IPS-20b (cell line): ENCODE measurements around the gene PFDN1.
A peak's percentile ranks its signal among the peaks of the same experiment; 100 is the strongest.
"Not testable (repeated sequence)": the region's sequence is repeated elsewhere in the genome, so short reads cannot be mapped to it uniquely, and the experiment has no call there.

Experiments used
- H3K27ac ChIP-seq: one replicate; pipeline ENCODE4 v1.5.1; 2013; ENCODE audit warnings: low read length
- H3K27me3 ChIP-seq: 2 replicates; pipeline ENCODE4 v1.6.1; 2013; ENCODE audit warnings: mild to moderate bottlenecking, low read length, inconsistent platforms; ENCODE audit not compliant: insufficient read depth
- H3K36me3 ChIP-seq: 2 replicates; pipeline ENCODE4 v1.6.1; 2013; ENCODE audit warnings: low read depth, mild to moderate bottlenecking, inconsistent platforms, low read length, moderate library complexity; ENCODE audit not compliant: insufficient read depth
- H3K4me1 ChIP-seq: 2 replicates; pipeline ENCODE4 v1.6.1; 2013; ENCODE audit warnings: mild to moderate bottlenecking, control low read depth, inconsistent platforms, low read length, moderate library complexity; ENCODE audit not compliant: insufficient read depth
- H3K4me3 ChIP-seq: 2 replicates; pipeline ENCODE4 v1.5.1; 2013; ENCODE audit warnings: mild to moderate bottlenecking, low read length, inconsistent platforms
- H3K9ac ChIP-seq: 2 replicates; pipeline ENCODE4 v1.6.1; 2013; ENCODE audit warnings: low read depth, mild to moderate bottlenecking, inconsistent platforms, low read length, moderate library complexity
- H3K9me3 ChIP-seq: 2 replicates; pipeline ENCODE4 v1.6.1; 2013; ENCODE audit warnings: mild to moderate bottlenecking, low read depth, low read length, inconsistent platforms; ENCODE audit not compliant: insufficient read depth

The PFDN1 gene, protein sequence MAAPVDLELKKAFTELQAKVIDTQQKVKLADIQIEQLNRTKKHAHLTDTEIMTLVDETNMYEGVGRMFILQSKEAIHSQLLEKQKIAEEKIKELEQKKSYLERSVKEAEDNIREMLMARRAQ

DNA sequence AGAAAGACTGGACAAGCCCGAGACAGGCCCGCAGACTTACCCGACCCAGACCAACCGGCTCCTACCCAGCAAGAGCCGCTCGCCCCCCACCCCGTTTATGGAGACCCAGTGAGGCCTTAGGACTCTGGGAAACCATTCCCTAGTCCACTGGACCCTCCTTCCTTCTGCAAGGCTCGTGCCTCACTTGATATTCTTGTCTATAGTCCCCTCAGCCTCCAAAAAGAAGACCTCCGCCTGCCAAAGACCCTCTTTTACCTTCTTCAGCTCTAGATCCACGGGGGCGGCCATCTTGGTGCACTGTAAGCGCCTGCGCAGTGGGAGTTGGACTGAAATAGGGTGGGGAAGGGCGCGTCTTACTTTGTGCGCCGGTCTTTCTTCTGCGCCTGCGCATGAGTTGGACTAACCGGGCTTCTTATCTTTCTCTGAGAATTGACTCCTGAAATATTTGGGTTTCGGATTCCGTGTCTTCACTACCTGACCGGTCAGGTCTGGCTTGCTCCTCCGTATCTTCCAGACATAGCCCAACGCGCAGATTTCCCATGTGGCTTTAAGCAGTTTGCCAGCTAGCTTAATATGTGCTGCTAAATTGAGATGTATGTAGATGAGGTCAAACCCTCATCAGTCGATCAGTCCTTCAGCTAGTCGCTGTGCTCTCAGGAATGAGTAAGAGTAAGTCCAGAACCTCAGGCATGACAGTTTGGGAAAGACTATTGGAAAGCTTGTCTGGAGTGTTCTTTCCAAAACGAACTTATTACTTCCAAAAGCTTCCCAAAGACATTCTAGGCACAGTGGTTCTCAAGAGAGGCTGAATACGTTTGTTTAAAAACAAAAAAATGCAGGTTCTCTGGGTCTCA lies at the start of gene PFDN1:
TSS of gene PFDN1 (minus strand) at position 316 of the 854 bp plus-strand sequence. CDS start at position 288, 28 bp downstream.
- H3K4me1 ChIP-seq = peaks cover 6% of the 10 kb centered on the region
- H3K36me3 ChIP-seq = peaks cover 20% of the 10 kb centered on the region
- H3K4me3 ChIP-seq = peak within 1 kb of the TSS; percentile 99
- peak within 1 kb of the TSS; percentile 94 for H3K9ac ChIP-seq
- no peaks in the 10 kb centered on the region for H3K9me3 ChIP-seq
- H3K27ac ChIP-seq = peak within 1 kb of the TSS; percentile 17
- no peaks in the 10 kb centered on the region for H3K27me3 ChIP-seq

DNA sequence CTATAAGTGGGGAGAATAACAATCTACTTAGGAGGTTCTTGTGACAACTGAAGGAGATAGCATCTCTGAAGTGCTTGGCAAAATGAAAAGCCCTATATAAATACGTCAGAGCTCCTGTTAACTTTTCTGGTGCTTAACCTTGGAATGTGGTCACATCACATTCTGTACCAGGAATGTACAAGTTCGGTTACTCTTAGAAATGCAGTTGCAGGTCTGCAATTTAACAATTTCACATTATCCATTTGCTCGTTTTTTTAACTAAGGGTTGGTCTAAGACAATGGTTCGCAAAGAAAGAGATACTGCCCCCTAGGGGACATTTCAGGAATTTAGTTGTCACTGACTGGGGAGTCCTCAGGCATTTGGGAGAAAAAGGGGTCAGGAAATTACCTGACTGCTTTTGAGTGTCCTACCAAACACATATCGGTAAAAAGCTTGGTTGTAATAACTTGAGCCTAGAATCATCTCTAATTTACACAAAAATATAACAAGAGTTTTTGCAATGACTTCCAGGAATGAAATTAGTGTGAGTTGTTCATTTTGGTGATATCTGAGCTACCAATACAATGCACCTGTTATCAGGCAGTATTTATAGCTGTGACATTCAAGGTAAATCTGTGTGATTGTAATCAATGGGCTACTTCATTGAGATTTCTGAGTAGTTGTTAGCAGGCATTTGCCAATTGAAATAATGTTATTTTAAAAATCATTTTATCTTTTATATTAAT lies 48.9 kb upstream of the PFDN1 start:
- Histone ChIP-seq H3K9ac (no peak overlapping the region), H3K27ac (no peak overlapping the region), H3K27me3 (peaks cover 3% of the 10 kb centered on the region; the same call in 1 of the 2 replicates), H3K4me1 (peaks cover 4% of the 10 kb centered on the region; the same call in 1 of the 2 replicates), H3K4me3 (no peak overlapping the region), H3K36me3 (no peaks in the 10 kb centered on the region), H3K9me3 (no peaks in the 10 kb centered on the region)

- Histone ChIP-seq H3K4me1 (peaks cover 13% of the 10 kb centered on the region; the same call in 1 of the 2 replicates), H3K27ac (no peak overlapping the region), H3K9ac (no peak overlapping the region), H3K36me3 (no peaks in the 10 kb centered on the region), H3K4me3 (no peak overlapping the region), H3K27me3 (peaks cover 18% of the 10 kb centered on the region), H3K9me3 (no peaks in the 10 kb centered on the region)
Observed at GRCh38 chr5:140349244-140349643, 46.3 kb upstream of the PFDN1 start.

GRCh38 chr5:140348104-140348503 lies 45.2 kb upstream of the PFDN1 start:
- H3K9ac ChIP-seq = no peak overlapping the region
- no peaks in the 10 kb centered on the region for H3K9me3 ChIP-seq
- no peaks in the 10 kb centered on the region for H3K36me3 ChIP-seq
- peaks cover 13% of the 10 kb centered on the region; the same call in 1 of the 2 replicates for H3K4me1 ChIP-seq
- no peak overlapping the region for H3K27ac ChIP-seq
- no peak overlapping the region for H3K4me3 ChIP-seq
- H3K27me3 ChIP-seq = peaks cover 21% of the 10 kb centered on the region

DNA sequence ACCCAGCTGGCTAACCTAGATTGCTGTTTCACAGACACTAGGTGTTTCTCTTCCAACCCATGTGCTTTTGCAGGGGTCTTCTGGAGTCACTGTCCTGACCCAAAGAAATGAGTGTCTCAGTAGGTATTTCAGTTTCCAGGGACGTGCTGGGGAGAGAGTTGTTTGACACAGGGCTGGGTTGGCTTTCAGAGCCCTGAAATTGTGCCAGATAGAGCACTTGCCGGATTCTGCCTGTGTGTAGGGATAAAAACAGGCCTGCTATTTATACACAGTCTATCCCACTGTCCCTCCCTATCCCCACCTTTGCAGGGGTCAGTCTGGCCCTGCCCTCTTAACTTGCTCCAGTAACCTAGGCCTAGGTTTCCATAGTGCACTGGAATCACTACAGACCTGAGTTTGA lies 44.5 kb upstream of the PFDN1 start:
- peaks cover 21% of the 10 kb centered on the region for H3K27me3 ChIP-seq
- H3K4me3 ChIP-seq = peak overlapping the region; percentile 71; the same call in 1 of the 2 replicates
- no peaks in the 10 kb centered on the region for H3K36me3 ChIP-seq
- peaks cover 13% of the 10 kb centered on the region; the same call in 1 of the 2 replicates for H3K4me1 ChIP-seq
- H3K9me3 ChIP-seq = no peaks in the 10 kb centered on the region
- H3K9ac ChIP-seq = no peak overlapping the region
- no peak overlapping the region for H3K27ac ChIP-seq

GRCh38 chr5:140346348-140347221 lies 43.7 kb upstream of the PFDN1 start, which contains the start of gene HBEGF:
Gene HBEGF (minus strand): TSS chr5:140346603. CDS start chr5:140346328, 275 bp downstream.
- Histone ChIP-seq H3K36me3 (no peaks in the 10 kb centered on the region), H3K4me1 (peaks cover 13% of the 10 kb centered on the region; the same call in 1 of the 2 replicates), H3K9ac (peak within 1 kb of the TSS; percentile 60; the same call in 1 of the 2 replicates), H3K27me3 (peaks cover 21% of the 10 kb centered on the region), H3K9me3 (no peaks in the 10 kb centered on the region), H3K4me3 (peak within 1 kb of the TSS; percentile 71), H3K27ac (no peak within 1 kb of the TSS)

DNA sequence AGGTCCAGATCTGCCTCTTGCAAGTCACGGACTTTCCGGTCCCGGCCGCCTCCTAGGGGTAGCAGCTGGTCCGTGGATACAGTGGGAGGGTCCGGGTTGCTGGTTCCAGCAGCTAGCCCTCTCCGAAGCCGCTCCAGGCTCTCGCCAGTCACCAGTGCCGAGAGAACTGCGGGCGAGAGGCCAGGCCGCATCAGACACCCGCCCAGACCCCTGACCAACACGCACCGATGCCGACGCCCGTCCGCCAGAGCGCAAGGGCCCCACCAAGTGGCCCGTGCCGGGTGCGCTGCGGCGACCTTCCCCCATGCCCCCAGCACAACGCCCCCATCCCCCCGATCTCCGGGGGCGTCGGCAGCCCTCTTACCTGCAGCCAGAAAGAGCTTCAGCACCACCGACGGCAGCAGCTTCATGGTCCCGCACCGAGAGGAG lies 43.0 kb upstream of the PFDN1 start:
- H3K27me3 ChIP-seq = peaks cover 21% of the 10 kb centered on the region
- H3K9ac ChIP-seq = peak overlapping the region; percentile 60; the same call in 1 of the 2 replicates
- peak overlapping the region; percentile 71 for H3K4me3 ChIP-seq
- no peaks in the 10 kb centered on the region for H3K36me3 ChIP-seq
- H3K9me3 ChIP-seq = no peaks in the 10 kb centered on the region
- peaks cover 13% of the 10 kb centered on the region; the same call in 1 of the 2 replicates for H3K4me1 ChIP-seq
- no peak overlapping the region for H3K27ac ChIP-seq

DNA sequence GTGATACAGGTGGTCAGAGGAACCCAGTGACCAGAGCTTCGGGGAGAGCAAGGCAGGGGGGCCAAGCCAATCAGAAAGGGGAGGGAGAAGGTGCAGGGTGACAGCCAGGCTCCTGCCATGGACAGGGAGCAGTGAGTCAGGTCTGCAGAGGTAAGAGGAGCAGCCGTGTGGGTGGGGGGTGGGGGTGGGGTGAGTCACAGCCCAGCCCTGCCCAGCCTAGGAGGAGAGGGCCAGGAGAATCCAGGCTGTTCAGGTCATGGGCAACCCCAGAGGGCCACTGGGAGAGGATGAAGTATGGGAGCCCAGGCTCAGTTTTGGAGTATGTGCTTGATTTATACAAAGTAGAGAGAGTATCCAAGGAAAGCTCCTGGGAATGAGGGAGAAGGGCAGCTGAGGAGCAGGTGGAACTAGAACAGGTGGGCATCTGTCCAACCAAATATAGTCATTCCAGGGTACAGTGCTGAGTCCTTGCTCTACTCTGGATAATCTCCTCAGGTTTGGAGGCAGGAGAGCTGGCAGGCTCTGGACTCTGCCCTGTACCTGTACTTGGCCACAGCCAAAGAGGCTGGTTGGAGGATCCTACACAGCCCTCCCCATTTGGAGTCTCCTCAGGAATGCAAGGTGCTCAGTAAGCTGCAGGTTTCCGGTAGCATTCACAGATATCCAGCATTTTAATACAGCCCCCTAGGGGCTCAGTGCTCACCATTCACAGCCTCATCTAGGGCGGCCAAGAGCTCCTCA lies 42.0 kb upstream of the PFDN1 start:
- H3K27me3 ChIP-seq = peaks cover 21% of the 10 kb centered on the region
- no peaks in the 10 kb centered on the region for H3K9me3 ChIP-seq
- H3K4me1 ChIP-seq = peaks cover 13% of the 10 kb centered on the region; the same call in 1 of the 2 replicates
- no peak overlapping the region for H3K27ac ChIP-seq
- 0 out of 2 replicates have a peak overlapping the region, but pooled peaks have one; percentile 71 for H3K4me3 ChIP-seq
- H3K36me3 ChIP-seq = no peaks in the 10 kb centered on the region
- no peak overlapping the region for H3K9ac ChIP-seq

DNA sequence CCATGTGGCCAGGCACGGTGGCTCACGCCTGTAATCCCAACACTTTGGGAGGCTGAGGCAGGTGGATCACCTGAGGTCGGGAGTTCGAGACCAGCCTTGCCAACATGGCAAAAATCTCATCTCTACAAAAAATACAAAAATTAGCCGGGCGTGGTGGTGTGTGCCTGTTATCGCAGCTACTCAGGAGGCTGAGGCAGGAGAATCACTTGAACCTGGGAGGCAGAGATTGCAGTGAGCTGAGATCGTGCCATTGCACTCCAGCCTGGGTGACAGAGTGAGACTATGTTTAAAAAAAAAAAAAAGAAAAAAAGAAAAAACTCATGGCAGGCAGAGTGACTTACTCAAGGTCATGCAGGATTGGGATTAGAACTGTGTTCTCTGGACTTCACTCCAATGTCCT lies 40.9 kb upstream of the PFDN1 start:
- not testable (repeated sequence) for H3K27ac ChIP-seq, H3K36me3 ChIP-seq, H3K9me3 ChIP-seq, H3K9ac ChIP-seq, H3K4me3 ChIP-seq
- Histone ChIP-seq H3K4me1 (peaks cover 13% of the 10 kb centered on the region; the same call in 1 of the 2 replicates), H3K27me3 (peaks cover 21% of the 10 kb centered on the region)

DNA sequence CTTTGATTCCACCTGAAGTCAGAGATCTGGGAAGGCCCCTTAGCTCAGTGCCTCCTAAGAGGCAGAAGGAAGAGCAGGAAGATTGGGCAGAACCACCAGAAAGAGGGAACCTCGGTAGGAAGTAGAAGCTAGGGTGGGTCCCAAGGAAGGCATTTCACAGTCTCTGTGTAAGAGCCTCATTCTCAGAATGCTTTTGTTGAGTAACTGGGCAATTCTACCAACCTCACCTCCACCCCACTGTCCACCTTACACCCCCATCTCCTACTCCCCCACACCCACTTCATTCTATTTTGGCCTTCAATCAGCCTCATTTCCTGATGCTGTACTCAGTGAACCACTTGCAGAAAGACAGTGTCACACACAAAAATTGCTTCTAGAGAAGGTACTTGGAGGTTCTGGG lies 40.0 kb upstream of the PFDN1 start:
- H3K4me1 ChIP-seq = peaks cover 13% of the 10 kb centered on the region
- no peaks in the 10 kb centered on the region for H3K36me3 ChIP-seq
- H3K4me3 ChIP-seq = no peak overlapping the region
- H3K9me3 ChIP-seq = no peaks in the 10 kb centered on the region
- peaks cover 21% of the 10 kb centered on the region for H3K27me3 ChIP-seq
- no peak overlapping the region for H3K9ac ChIP-seq
- H3K27ac ChIP-seq = no peak overlapping the region
